VCaP (cell line): ENCODE measurements around the gene RBP2.

Experiments
- H3K27ac ChIP-seq: fragments of 450-650 bp; 2 replicates; pipeline ENCODE4 v1.5.1; 2017
- CTCF ChIP-seq: fragments of 450-650 bp; conservative IDR thresholded peaks from 2 replicates; pipeline ENCODE4 v1.5.1; 2017; ENCODE audit warnings: mild to moderate bottlenecking, moderate library complexity

RBP2 gene

GRCh38 chr3:139476348-139476747, at the start of gene RBP2:
Gene RBP2 (minus strand): TSS chr3:139476516. CDS start chr3:139476459, 57 bp downstream.
- H3K27ac ChIP-seq, result no peak within 1 kb of the TSS
- no peak for TF ChIP-seq CTCF

- no peak overlapping the region for H3K27ac ChIP-seq
- no peak for TF ChIP-seq CTCF
Observed at GRCh38 chr3:139524841-139525636, 48.7 kb upstream of the RBP2 start.

DNA sequence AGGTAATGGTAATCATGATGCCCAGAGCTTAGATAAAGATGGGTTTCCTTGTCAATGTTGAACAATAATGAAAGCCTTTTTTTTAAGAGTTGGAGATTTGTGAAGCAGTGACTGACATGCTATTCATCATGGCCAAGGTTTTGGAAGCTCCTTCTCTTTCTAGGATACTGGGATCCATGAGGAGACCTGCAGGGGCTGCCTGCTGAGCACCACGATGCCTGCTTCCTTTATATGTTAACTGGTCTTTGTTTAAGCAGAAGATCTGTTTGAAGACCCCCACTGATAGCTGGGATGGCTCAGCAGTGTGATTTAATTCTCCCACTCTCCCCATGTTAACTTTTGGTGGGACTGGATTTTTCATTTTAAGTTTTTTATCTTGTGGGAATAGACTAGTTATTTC, 47.4 kb upstream of the RBP2 start:
- TF ChIP-seq CTCF, result no peak
- H3K27ac ChIP-seq, result no peak overlapping the region

GRCh38 chr3:139523166-139523565, 46.9 kb upstream of the RBP2 start:
- no peak for TF ChIP-seq CTCF
- H3K27ac ChIP-seq, result no peak overlapping the region

DNA sequence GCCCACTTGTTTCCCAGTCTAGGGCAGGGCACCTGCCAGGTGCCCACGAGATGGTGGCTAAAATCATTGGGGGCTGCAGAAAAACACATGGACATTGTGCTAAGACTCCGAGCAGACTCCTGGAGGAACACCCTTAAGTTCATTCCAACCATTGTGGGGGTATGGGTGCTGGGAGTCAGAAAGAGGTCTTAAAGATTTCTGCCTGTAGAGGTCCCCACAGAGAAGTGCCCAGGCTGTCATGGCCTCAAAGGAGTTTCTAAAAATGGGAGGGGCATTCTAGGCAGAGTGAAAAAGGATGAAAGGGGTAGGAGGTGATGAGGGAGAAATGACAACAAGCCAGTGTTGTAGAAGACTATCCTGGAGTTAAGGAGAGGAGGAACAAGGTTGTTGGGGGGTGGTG, 46.1 kb upstream of the RBP2 start:
- no peak for TF ChIP-seq CTCF
- no peak overlapping the region for H3K27ac ChIP-seq

DNA sequence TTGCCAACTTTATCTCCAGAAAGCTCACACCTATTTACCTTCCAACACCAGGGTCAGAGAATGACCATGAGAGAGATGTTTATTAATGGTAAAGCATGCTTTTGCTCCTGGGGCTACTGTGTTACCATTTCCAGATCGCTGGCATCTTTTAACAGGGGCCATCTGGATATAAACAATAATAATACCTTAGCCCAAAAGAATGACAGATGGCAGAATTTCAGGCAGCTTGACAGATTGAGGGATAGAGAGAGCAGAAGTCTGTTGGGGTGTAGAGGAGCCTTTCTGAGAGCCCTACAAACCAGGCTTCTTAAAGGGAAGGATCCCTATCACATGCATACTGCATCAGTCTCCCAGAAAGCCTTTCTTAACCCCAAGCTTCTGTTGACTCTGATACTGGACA, 45.5 kb upstream of the RBP2 start:
- H3K27ac ChIP-seq, result no peak overlapping the region
- TF ChIP-seq CTCF, result no peak

GRCh38 chr3:139521144-139521543, 44.8 kb upstream of the RBP2 start:
- no peak overlapping the region for H3K27ac ChIP-seq
- TF ChIP-seq CTCF, result no peak
